Epidermal melanocyte (primary cell): Measurements from ENCODE around the gene FGF8.
A peak's percentile ranks its signal among the peaks of the same experiment; 100 is the strongest.
"Not testable (repeated sequence)": the region's sequence is repeated elsewhere in the genome, so short reads cannot be mapped to it uniquely, and the experiment has no call there.

Experiments used
- DNase-seq: peaks from one replicate; pipeline ENCODE4 v3.0.0; 2011; ENCODE audit warnings: low spot score; ENCODE audit not compliant: insufficient read length

Gene FGF8

GRCh38 chr10:101775273-101776160 is at the start of gene FGF8:
Gene FGF8, minus strand, starts transcription at chr10:101776114. Its CDS starts 214 bp downstream, at chr10:101775900.
- DNase-seq, result no peak

GRCh38 chr10:101824736-101825135 is 48.8 kb upstream of the FGF8 start:
- no peak for DNase-seq

DNA sequence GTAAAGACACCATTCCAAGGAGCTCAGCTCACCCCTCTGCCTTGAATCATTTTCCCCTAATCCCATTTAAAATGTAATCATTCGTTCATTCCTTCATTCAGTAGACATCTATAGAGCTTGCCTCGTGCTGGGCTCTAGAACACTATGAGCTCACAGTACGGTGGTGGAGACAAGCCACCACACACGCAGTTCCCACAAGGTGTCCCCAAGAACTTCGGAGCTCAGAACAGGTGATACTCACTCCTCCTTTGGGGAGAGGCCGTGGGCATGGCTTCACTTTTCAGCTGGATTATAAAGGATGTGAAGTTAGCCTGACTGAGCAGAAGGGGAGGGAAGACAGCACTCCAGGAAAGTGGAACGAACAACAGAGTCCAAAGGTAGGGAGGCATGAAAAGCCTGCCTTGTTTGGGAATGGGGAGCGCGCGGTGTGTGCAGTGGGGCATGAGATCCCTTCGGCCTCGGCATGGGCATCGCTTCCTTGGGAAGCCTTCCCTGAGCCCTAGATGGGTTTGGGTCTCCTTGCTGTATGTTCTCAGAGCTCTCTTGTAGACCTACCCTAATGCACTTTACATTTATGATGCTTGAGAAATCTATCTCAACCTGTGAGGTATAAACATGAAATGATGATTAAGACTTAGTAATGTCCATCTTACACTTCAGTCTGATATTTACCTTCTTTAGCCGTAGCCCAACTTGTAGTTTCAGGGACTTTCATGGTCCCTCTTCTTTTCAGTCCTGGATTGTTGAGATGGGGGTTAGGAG is 43.1 kb upstream of the FGF8 start:
- no peak for DNase-seq

DNA sequence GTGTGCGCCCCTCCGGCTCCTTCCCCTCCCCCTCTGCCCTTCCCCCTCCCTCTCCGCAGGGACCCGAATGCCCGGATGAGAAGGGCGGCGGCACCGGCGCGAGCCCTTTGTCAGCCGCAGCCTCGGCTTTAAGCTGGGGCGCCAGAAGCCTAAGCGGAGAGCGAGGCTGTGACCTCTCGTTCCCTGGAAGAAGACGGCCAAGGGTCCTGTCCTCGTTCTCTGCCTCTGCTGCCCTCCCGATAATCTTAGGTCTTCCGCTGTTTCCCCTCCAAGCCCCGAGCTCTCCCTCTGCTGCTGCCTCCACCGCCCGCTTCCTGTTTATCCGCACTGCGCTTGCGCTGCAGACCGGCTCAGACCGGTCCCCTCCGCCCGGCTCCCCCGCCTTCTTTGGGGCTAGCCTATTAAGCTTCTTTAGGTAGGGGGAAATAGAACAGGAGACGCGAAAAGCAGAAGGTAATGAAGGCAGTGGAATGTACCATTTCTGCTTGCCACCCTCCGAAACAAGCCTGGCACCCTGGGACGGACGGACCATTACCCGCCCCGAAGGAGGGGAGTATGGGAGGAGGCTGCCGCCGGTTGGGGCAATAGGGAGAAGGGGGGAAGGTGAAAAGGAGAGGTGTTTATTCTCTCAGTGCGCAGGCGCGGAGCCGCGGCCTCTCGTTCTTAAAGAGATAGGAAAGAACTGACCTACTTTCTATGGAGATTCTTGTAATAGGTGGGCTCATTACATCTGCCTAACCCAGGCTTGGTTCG is 42.4 kb upstream of the FGF8 start, which contains the start of gene OGA:
TSS of gene OGA (minus strand) at position 326 of the 753 bp plus-strand sequence. CDS start 422 bp downstream, outside the sequence.
- DNase-seq, result peak; percentile 91

DNA sequence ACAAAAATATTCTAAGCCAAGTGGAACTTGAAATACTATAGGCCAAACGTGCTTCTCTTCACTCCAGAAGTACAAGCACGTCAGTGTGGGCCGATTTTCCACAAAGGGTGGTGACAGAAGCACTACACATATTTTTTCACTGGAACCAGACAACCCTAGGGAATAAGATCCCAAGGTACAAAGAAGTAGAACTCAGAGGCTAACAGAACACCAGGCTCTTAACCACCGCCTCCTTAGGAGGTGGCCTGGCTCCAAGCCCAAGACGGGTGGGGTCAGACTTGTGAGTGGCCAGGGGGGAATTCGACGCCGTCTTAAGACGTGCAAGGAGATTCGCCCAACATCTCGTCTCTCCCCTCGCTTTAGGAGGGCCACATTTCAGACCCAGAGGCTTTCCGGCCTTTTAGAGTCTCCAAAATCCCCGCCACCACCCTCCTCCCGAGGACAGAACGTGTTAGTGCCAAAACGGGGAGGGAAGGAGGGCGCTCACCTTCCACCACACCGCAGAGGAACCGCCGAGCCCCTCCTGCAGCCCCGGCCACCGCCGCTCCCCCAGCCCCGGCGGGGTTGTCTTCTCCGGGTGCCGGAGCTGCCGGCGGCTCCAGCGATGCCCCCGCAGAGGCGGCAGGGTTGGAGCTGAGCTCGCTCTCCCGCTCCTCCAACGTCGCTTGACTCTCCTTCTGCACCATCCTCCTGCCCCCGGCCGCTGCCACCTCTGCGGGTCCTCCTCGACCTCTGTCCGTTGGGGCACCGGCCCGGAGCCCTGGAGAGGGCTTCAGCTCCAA is 41.6 kb upstream of the FGF8 start:
- DNase-seq, result peak; percentile 63

- DNase-seq, result no peak
Observed at GRCh38 chr10:101816913-101817336, 41.0 kb upstream of the FGF8 start.

DNA sequence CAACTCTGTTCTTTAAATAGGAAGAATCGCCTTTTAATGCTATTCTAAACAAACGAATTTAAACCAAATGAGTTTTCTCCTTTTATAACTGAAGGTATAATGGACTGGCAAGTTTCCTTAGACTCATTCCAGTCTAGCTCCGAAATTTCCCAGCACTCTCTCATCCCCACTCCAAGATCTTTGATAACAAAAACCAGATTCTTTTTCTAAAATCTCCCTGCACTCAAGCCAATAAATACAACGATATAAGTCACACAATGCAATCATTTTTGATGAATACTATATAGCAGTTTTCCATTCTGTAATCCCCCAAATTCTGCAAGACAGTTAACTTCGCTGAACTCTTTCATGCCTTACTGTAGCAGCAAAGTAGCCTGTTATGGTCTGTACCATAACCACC is 40.5 kb upstream of the FGF8 start:
- no peak for DNase-seq

DNA sequence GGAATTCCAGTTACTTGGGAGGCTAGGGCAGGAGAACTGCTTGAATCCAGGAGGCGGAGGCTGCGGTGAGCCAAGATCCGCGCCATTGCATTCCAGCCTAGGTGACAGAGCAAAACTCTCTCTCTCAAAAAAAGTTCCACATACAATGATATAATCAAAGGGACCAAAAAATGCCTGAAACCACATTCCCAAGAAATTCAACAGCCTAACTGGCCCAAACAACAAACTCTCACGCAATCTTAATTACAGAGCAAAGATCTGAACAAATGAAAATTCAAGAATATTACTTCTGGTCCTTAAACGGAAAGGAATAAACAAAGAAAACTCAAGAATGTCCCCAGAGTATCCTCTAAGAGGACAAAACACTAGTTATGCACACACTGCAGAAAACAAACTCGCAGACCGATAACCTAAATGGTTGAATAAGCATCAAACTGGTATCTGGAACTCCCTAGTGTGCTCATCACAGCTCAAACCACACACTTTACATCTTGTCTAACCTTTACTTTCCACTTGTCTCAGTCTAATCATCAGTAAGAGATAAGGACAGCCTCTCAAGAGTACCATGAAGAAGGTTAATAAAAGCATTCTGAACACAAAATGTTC is 38.7 kb upstream of the FGF8 start:
- no peak for DNase-seq

GRCh38 chr10:101812606-101813005 is 36.7 kb upstream of the FGF8 start:
- no peak for DNase-seq

DNA sequence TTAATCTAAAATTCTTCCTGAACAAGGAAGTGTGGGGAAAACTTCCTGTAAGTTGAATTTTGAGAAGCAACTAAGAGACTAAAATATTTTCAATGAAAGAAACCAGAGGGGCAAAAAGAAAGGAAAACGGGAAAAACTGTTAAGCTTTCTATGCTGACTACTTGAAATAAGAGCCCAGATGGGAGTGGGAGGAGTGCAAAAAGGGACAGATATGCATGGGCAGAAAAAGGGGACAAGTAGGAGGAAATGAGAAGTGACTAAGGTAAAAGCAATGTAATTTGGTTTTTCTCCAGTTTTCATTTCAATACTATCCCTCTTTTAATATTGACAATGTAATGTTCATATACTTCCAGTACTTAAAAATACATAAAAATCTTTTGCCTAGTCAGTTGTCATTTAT is 31.2 kb upstream of the FGF8 start:
- no peak for DNase-seq

- no peak for DNase-seq
Observed at GRCh38 chr10:101803511-101803910, 27.6 kb upstream of the FGF8 start.

DNA sequence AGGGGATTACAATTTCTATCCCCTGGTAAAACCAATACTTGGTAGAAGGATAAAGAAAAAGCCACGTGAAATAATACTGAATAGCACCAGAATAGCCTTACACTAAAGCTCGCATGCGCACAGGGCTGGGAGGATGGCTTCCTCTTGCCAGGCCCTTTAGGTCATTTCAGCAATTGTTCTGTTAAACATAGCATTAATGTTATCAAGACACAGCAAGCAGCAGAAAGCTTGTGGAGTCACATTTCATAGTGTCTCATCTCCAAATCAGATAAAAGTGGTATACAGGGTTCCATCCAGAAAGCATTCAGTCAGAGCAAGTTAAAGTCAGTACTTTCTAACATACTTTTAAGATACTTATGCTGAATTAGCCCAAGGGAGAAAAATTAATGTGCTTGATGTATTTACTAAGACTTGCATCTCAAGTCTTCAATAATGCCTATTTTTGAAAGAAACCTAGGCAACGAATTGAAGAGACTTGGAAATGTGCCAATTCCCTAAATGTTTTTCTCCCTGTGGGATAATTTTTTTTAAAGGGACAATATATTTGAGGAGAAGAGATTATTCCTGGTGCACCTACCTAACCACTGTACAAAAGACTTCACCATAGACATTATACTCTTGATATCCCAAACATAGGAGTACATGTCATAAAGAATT is 21.6 kb upstream of the FGF8 start:
- DNase-seq, result no peak

DNA sequence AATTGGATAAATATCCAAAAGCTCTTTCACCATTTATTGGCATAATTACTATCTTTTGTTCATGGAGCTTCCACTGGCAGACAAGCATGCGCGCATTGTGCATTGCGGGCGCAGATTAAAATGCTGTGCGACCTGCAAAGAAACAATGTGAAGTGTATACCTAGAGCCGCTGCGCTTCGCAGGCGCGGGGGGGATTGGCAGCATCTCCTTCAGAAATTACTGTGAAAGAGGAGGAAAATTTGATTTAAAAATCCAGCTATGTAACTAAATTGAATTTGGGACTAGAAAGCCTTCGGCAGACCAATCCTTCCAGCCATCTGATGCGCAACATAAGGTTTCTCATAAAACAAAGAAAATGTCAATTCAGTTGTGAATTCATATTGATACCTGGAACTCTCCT is 17.6 kb upstream of the FGF8 start:
- no peak for DNase-seq

DNA sequence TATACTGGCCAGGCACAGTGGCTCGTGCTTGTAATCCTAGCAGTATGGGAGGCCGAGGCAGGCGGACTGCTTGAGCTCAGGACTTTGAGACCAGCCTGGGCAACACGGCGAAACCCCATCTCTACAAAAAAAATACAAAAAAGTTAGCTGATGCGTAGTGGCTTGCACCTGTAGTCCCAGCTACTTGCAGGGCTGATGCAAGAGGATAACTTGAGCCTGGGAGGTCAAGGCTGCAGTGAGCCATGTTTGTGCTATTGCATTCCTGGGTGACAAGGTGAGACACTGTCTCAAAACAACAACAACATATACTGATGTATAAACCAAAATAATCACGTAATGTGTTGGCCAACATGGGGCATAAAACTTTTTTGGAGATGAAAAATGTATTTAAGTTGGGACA is 13.8 kb upstream of the FGF8 start:
- no peak for DNase-seq

DNA sequence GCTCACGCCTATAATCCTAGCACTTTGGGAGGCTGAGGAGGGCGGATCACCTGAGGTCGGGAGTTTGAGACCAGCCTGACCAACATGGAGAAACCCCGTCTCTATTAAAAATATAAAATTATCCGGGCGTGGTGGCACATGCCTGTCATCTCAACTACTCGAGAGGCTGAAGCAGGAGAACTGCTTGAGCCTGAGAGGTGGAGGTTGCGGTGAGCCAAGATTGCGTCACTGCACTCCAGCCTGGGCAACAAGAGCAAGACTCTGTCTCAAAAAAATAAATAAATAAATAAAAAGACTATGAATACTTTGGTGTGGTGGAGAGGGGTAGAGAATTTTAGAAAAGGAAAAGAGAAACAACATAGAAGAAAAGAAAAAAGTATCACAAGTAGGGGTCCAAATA is 13.3 kb upstream of the FGF8 start:
- DNase-seq, result not testable (repeated sequence)

GRCh38 chr10:101785801-101786200 is 9.9 kb upstream of the FGF8 start:
- no peak for DNase-seq

DNA sequence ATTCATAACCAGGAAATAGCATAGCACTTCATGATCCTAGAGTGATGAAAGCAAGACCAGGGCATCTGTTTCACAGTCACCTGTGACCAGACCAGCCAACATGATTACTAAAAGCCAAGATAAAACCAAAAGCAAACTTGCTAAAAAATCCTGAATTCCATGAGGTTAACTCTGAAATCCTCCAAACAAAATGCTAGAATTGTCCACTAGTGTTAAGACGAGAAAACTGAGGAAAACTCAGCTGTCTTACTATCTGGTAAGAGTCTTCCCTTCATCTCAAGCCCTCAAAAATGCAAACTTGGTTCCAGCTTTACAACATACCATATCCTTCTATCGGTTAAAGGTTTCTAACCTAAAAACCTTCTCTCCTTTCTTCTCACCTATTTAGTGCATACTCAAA is 8.6 kb upstream of the FGF8 start:
- no peak for DNase-seq

DNA sequence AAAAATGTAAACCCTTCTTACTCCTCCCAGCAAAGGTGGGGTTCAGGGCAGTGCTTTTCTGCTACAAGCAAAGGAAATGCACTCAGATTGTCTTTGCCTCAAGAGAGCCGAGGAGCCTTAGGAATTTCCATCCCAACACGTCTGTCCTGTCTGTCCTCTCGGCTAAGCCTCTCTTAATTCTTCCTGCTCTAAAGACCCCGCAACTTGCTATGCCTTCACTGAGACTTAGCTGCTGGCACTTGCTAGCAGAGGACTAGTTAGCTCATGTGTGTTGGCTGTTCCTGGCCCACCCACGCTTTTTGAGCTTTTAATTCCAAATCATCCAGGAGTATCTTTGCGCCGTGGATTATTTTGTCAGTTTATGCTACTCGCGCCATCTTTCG is 7.8 kb upstream of the FGF8 start:
- no peak for DNase-seq

DNA sequence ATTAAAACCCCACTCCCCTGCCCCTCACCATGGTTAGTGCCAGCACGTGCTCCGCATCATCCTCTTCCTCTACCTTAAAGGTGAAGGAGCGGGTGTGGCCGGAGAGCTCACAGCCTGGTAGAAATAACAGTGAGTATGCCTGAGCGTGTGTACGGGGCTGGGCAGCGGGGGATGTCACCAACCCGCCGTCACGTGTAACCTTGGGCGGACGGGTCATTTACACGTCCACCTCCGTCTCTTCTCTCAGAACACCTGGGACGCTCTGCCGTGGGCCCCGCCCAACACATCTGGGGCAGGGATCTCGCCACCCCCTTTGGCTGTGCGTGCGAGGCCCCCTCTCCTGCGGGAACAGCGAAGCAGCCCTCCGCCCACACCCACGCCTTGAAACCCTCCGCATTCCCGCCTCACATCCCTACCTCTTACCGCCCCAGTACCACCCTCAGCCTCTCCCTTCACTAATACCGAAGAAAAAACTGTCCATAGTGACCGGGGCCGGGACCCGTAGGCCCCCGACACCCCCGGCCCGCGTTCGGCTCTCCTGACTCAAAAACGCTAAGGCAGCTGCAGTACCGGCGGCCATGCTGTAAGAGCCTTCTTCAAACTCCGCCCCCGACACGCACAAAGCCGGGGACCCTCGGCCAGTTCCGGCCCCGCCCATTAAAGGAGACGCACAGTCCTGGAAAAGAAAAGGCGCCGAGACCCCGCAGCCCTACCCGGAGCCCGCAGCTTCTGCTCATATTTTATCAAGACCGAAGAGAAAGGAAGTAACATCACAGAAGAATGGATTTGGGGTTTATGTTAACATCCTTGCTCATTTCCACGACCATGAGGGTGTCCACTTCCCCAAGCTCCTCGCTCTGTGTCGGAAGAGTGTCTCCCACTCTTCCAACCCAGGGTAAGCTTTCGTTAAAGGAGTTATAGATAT is 7.2 kb upstream of the FGF8 start, which contains the start of gene NPM3:
TSS of gene NPM3 (minus strand) at position 636 of the 925 bp plus-strand sequence. CDS start at position 580, 56 bp downstream.
- peak; percentile 97 for DNase-seq
